Neural progenitor cell (in vitro differentiated cells): Measurements from ENCODE around the gene KIF1B.

Experiments used
- EZH2phosphoT487 ChIP-seq: fragments of 200-600 bp; sonication (generic); IDR thresholded peaks from 2 replicates; pipeline ENCODE4 v1.6.1; 2017; ENCODE audit warnings: antibody characterized with exemption
- TF ChIP-seq, protein P1 (sequence below): fragments of 200-600 bp; sonication (generic); IDR thresholded peaks from 2 replicates; pipeline ENCODE4 v1.5.1; 2017; ENCODE audit warnings: antibody characterized with exemption, mild to moderate bottlenecking

DNA sequence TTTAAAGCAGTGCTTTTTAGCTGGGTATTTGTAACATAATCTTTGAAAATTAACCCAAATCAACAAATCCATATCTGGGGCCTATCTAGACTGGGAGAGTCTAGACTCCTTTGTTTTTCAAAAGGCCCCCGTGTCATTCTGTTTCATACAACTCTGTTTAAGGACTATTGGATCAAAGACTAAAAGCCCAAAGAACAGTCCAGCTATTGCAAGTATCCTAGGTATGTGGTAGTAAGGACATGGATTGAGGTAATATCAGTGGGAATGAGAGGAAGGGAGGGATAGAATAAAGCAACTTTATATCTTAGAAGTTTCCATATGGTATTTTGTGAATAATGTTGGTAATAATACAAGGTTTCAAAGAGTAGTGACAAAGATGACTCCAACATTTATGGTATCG lies 18.2 kb downstream of the KIF1B start:
- TF ChIP-seq, protein P1, sequence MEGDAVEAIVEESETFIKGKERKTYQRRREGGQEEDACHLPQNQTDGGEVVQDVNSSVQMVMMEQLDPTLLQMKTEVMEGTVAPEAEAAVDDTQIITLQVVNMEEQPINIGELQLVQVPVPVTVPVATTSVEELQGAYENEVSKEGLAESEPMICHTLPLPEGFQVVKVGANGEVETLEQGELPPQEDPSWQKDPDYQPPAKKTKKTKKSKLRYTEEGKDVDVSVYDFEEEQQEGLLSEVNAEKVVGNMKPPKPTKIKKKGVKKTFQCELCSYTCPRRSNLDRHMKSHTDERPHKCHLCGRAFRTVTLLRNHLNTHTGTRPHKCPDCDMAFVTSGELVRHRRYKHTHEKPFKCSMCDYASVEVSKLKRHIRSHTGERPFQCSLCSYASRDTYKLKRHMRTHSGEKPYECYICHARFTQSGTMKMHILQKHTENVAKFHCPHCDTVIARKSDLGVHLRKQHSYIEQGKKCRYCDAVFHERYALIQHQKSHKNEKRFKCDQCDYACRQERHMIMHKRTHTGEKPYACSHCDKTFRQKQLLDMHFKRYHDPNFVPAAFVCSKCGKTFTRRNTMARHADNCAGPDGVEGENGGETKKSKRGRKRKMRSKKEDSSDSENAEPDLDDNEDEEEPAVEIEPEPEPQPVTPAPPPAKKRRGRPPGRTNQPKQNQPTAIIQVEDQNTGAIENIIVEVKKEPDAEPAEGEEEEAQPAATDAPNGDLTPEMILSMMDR, result no peak
- no peak for TF ChIP-seq EZH2phosphoT487
